K562 (cell line): Measurements from ENCODE around the gene SHB. TPM values are rescaled to one million over a fixed set of nuclear protein-coding genes. Genes with fewer than 3 reads are reported as not detected.

Experiments used
- ATAC-seq: fragments of 200-7000 bp; cut with Tn5 transposase; 3 replicates; pipeline ENCODE4 v1.9.1; 2020; ENCODE audit warnings: moderate library complexity
- BruUV-seq: library from RNA; stranded (reverse); fragments of 400-500 nt; replicated peaks from 2 replicates; lab custom pipeline; 2021; lab: Mats Ljungman, UMichigan
- CTCF ChIA-PET: fragments of 300-600 bp; formaldehyde crosslinking; extraction: SDS; loops from one replicate; lab custom pipeline; 2021; ENCODE audit warnings: low intra/inter-chr PET ratio; lab: Yijun Ruan, JAX
- POLR2A ChIA-PET: fragments of 300-600, 350-650 bp; sonication (Branson Sonifier 250); formaldehyde crosslinking; extraction: SDS; loops from one replicate; lab custom pipeline; 2021; ENCODE audit warnings: antibody characterized with exemption, inconsistent platforms; lab: Yijun Ruan, JAX
- DNase-seq, 4 experiments: peaks; one replicate each; pipeline versions ENCODE4 v3.0.0 to v3.0.0-alpha.2; 2011 to 2018; ENCODE audit warnings: low spot score in 3 of 4, mixed read lengths in 3 of 4; ENCODE audit errors: extremely low read depth in 1 of 4
- FAIRE-seq: peaks from 2 replicates; lab custom pipeline; 2011; peaks lifted over from hg19 to GRCh38; lab: Jason Lieb, UNC
- H2AFZ ChIP-seq: 2 replicates; pipeline ENCODE4 v1.6.0; 2011; ENCODE audit warnings: low read depth, low read length, control low read depth, inconsistent platforms
- H3K27ac ChIP-seq: fragments of 200-600 bp; 3 replicates; pipeline ENCODE4 v1.8.0; 2011; ENCODE audit warnings: low read depth, mild to moderate bottlenecking, control low read depth, inconsistent platforms, low read length, moderate library complexity, mixed read lengths; ENCODE audit errors: extremely low read depth
- H3K27me3 ChIP-seq, 2 experiments: fragments of 300-600 bp in 1 of 2; 2 replicates in 1 of 2; 3 replicates in 1 of 2; pipeline versions ENCODE4 v1.6.0 to v1.8.0; 2011; ENCODE audit warnings: inconsistent platforms in 2 of 2, low read length in 2 of 2, mild to moderate bottlenecking in 1 of 2, mixed read lengths in 1 of 2, moderate library complexity in 1 of 2; ENCODE audit not compliant: control insufficient read depth in 2 of 2, insufficient read depth in 2 of 2
- H3K36me3 ChIP-seq: fragments of 300-600 bp; 3 replicates; pipeline ENCODE4 v1.8.0; 2011; ENCODE audit warnings: mild to moderate bottlenecking, low read length, inconsistent platforms; ENCODE audit not compliant: control insufficient read depth, insufficient read depth
- H3K4me1 ChIP-seq, 2 experiments: fragments of 200-600 bp in 1 of 2; replicated peaks in 1 of 2; 2 replicates in 1 of 2; 3 replicates in 1 of 2; pipeline versions ENCODE4 v1.5.1 to v1.8.0; 2011; ENCODE audit warnings: inconsistent platforms in 2 of 2, low read length in 2 of 2, mild to moderate bottlenecking in 1 of 2, mixed read lengths in 1 of 2, moderate library complexity in 1 of 2; ENCODE audit not compliant: control insufficient read depth in 2 of 2, insufficient read depth in 2 of 2
- H3K4me2 ChIP-seq: 2 replicates; pipeline ENCODE4 v1.6.1; 2011; ENCODE audit warnings: low read length, control low read depth, inconsistent platforms, mixed read lengths; ENCODE audit not compliant: insufficient read depth
- H3K4me3 ChIP-seq: fragments of 200-600 bp; sonication (generic), shearing (Covaris generic); 2 replicates; pipeline ENCODE4 v1.5.1; 2016; ENCODE audit warnings: control low read depth, inconsistent platforms
- H3K79me2 ChIP-seq: fragments of 200-600 bp; 3 replicates; pipeline ENCODE4 v1.8.0; 2011; ENCODE audit warnings: low read length, inconsistent platforms; ENCODE audit not compliant: control insufficient read depth, insufficient read depth
- H3K9ac ChIP-seq, 2 experiments: 2 replicates each; pipeline versions ENCODE4 v1.6.0 to v1.6.1; 2011; ENCODE audit warnings: low read depth in 2 of 2, low read length in 2 of 2, control low read depth in 1 of 2, inconsistent platforms in 1 of 2, mild to moderate bottlenecking in 1 of 2, mixed read lengths in 1 of 2; ENCODE audit not compliant: insufficient read depth in 1 of 2
- H3K9me1 ChIP-seq: one replicate; pipeline ENCODE4 v1.6.0; 2011; ENCODE audit warnings: inconsistent platforms, mild to moderate bottlenecking, low read length, moderate library complexity; ENCODE audit not compliant: control insufficient read depth, insufficient read depth
- H3K9me3 ChIP-seq: replicated peaks from 2 replicates; pipeline ENCODE4 v1.5.1; 2011; ENCODE audit warnings: low read depth, low read length, inconsistent platforms; ENCODE audit not compliant: control insufficient read depth, insufficient read depth
- H4K20me1 ChIP-seq: replicated peaks from 2 replicates; pipeline ENCODE4 v1.6.1; 2011; ENCODE audit warnings: low read length, inconsistent platforms, mixed read lengths; ENCODE audit not compliant: control insufficient read depth, insufficient read depth
- CBFA2T3 ChIP-seq: fragments of 450-650 bp; IDR thresholded peaks from 2 replicates; pipeline ENCODE4 v1.6.1; 2017
- CHD4 ChIP-seq: fragments of 200-600 bp; sonication (generic); IDR thresholded peaks from 3 replicates; pipeline ENCODE4 v1.6.1; 2012; ENCODE audit warnings: low read depth, mild to moderate bottlenecking, mixed read lengths, low read length, inconsistent platforms; ENCODE audit not compliant: insufficient read depth, insufficient replicate concordance, poor library complexity, severe bottlenecking
- ETV5 ChIP-seq: sonication (generic); formaldehyde crosslinking; IDR thresholded peaks from 2 replicates; pipeline ENCODE4 v1.4.0; 2020; ENCODE audit warnings: low read depth, mild to moderate bottlenecking, missing genetic modification reagents
- FOSL1 ChIP-seq: fragments of 200-800 bp; sonication (Bioruptor generic); conservative IDR thresholded peaks from 2 replicates; pipeline ENCODE4 v1.6.1; 2016; ENCODE audit warnings: missing genetic modification characterization, missing compliant biosample characterization
- HMG20A ChIP-seq: fragments of 450-650 bp; formaldehyde crosslinking; conservative IDR thresholded peaks from 2 replicates; pipeline ENCODE4 v1.4.0; 2020; ENCODE audit warnings: mild to moderate bottlenecking, mixed read lengths
- JUND ChIP-seq, 2 experiments: IDR thresholded peaks; 2 replicates in 1 of 2; 3 replicates in 1 of 2; pipeline ENCODE4 v1.6.1; 2011; ENCODE audit warnings: borderline replicate concordance in 2 of 2, low read depth in 2 of 2, low read length in 2 of 2, improper control_type of control experiment in 1 of 2, missing biosample characterization in 1 of 2, missing genetic modification characterization in 1 of 2, missing genetic modification reagents in 1 of 2
- PHF21A ChIP-seq: fragments of 450-650 bp; IDR thresholded peaks from 2 replicates; pipeline ENCODE4 v1.6.1; 2017; ENCODE audit warnings: low read depth, borderline replicate concordance
- SAP30 ChIP-seq: fragments of 200-600 bp; sonication (generic); IDR thresholded peaks from 2 replicates; pipeline ENCODE4 v1.6.1; 2012; ENCODE audit warnings: borderline replicate concordance, low read depth, mild to moderate bottlenecking, moderate library complexity, low read length, control low read depth, inconsistent platforms; ENCODE audit not compliant: insufficient read depth, poor library complexity, severe bottlenecking
- SMARCA4 ChIP-seq: fragments of 450-650 bp; IDR thresholded peaks from 2 replicates; pipeline ENCODE4 v1.6.1; 2016
- SMARCE1 ChIP-seq: fragments of 450-650 bp; IDR thresholded peaks from 2 replicates; pipeline ENCODE4 v1.7.1; 2016; ENCODE audit warnings: mild to moderate bottlenecking
- SPI1 ChIP-seq: IDR thresholded peaks from 2 replicates; pipeline ENCODE4 v1.6.1; 2011; ENCODE audit warnings: low read depth, low read length, control low read depth, borderline replicate concordance
- TAL1 ChIP-seq: fragments of 450-650 bp; IDR thresholded peaks from 2 replicates; pipeline ENCODE4 v1.6.1; 2016; ENCODE audit warnings: mild to moderate bottlenecking
- TRIM25 ChIP-seq: fragments of 450-650 bp; IDR thresholded peaks from 2 replicates; pipeline ENCODE4 v1.7.0; 2016; ENCODE audit warnings: borderline replicate concordance
- ZBTB1 ChIP-seq: sonication (generic); formaldehyde crosslinking; IDR thresholded peaks from 2 replicates; pipeline ENCODE4 v1.8.1; 2023; ENCODE audit warnings: missing genetic modification reagents, low read depth, mild to moderate bottlenecking, borderline replicate concordance
- ZNF217 ChIP-seq: sonication (generic); formaldehyde crosslinking; IDR thresholded peaks from 2 replicates; pipeline ENCODE4 v1.8.0; 2022; ENCODE audit warnings: mild to moderate bottlenecking, missing genetic modification reagents
- ZNF274 ChIP-seq: IDR thresholded peaks from 2 replicates; pipeline ENCODE4 v1.6.1; 2011; ENCODE audit warnings: low read depth, mild to moderate bottlenecking, low read length, moderate library complexity, borderline replicate concordance
- ZNF324 ChIP-seq: fragments of 250-450 bp; sonication (Bioruptor Pico); IDR thresholded peaks from 2 replicates; pipeline ENCODE4 v1.4.0; 2020; ENCODE audit warnings: mild to moderate bottlenecking
- ZNF778 ChIP-seq: fragments of 450-650 bp; formaldehyde crosslinking; IDR thresholded peaks from 2 replicates; pipeline ENCODE4 v1.4.0; 2020; ENCODE audit warnings: mild to moderate bottlenecking, moderate library complexity
- WGBS: fragments of 100-300 bp; shearing (Covaris generic); methylation state at CpG from one replicate; pipeline ENCODE4 v1.1.6; 2016; ENCODE audit warnings: low coverage, mixed read lengths; ENCODE audit not compliant: insufficient coverage; ENCODE audit errors: missing lambda C conversion rate; 5-methylcytosine and 5-hydroxymethylcytosine counted together
- in situ Hi-C: fragments of 300-500 bp; cut with MboI; formaldehyde crosslinking; loops from 4 replicates; pipeline ENCODE4 v1.15.0; 2018; ENCODE audit warnings: inconsistent platforms, mixed read lengths
- intact Hi-C: fragments of 100-400 bp; cut with micrococcal nuclease; formaldehyde crosslinking; loops from 2 replicates; pipeline ENCODE4 v1.14.2; 2022
- polyA plus RNA-seq, 8 experiments: library from polyadenylated mRNA; depleted of rRNA in 4 of 8; stranded (reverse) in 5 of 8; unstranded in 3 of 8; fragments of >200 nt; fragmentation: Nextera tagmentation in 2 of 8; fragmentation: Illumina TruSeq in 1 of 8; extraction: Ambion mirVana in 2 of 8; extraction: Trizol in 1 of 8; gene quantifications; 2 replicates each; pipeline versions ENCODE4 v1.2.1 to v1.2.3, GENCODE V29; 2011 to 2014; ENCODE audit warnings: inconsistent platforms in 1 of 8, missing spikeins in 1 of 8
- total RNA-seq, 7 experiments: library from RNA; depleted of rRNA in 6 of 7; stranded (reverse); fragments of >200 nt in 6 of 7; fragmentation: Illumina TruSeq in 2 of 7; extraction: Trizol in 2 of 7; gene quantifications; 2 replicates each; pipeline versions ENCODE4 v1.2.1 to v1.2.3, GENCODE V29; 2011 to 2021; ENCODE audit warnings: low replicate concordance in 1 of 7

SHB gene
- total and polyA plus RNA-seq, 9 of the 15 experiments (the other 6 are each of a cell fraction or from before 2014, with no cell fraction given) = 0.78 to 16.0 (median 5.3) TPM

GRCh38 chr9:38036359-38037084, 32.5 kb downstream of the SHB start (continued):
- peak; percentile 22 for TF ChIP-seq CHD4
- TF ChIP-seq, all 486 proteins: peak for 27

GRCh38 chr9:38035873-38036272, 33.2 kb downstream of the SHB start:
- no peak overlapping the region for H3K4me3 ChIP-seq
- peak overlapping the region in 1 of 2 experiments; percentile 79; a peak in 1 of 4 replicates for H3K9ac ChIP-seq
- peaks cover 51% of the 10 kb centered on the region for H3K79me2 ChIP-seq
- no peak overlapping the region for H3K4me2 ChIP-seq
- no peak overlapping the region for H3K27ac ChIP-seq
- WGBS = 62% methylated on average over 6 of the region's 8 CpGs
- intact Hi-C loops = no loop called here
- in situ Hi-C loops = no loop called here
- H3K9me1 ChIP-seq = no peaks in the 10 kb centered on the region
- no peaks in the 10 kb centered on the region for H3K9me3 ChIP-seq
- CTCF ChIA-PET = no interaction called here
- ATAC-seq (no peak), DNase-seq (peak in 2 of 4 experiments; percentile 32 to 54), FAIRE-seq (no peak)
- no TSS peak for BruUV-seq
- H4K20me1 ChIP-seq = no peaks in the 10 kb centered on the region; the same call in 1 of the 2 replicates
- no peaks in the 10 kb centered on the region for H3K27me3 ChIP-seq
- H3K4me1 ChIP-seq = peaks cover 48 to 52% of the 10 kb centered on the region in 2 experiments
- H3K36me3 ChIP-seq = no peaks in the 10 kb centered on the region
- POLR2A ChIA-PET = interaction anchor here (0.7 to 1.7 kb wide), 5 partner anchors 9 to 26 kb away, joined by 3 to 4 read pairs (median 4); no protein-coding TSS in a partner anchor
- no peak overlapping the region for H2AFZ ChIP-seq
- TF ChIP-seq SMARCA4 = peak; percentile 52; the same call in 1 of the 2 replicates
- no peak for TF ChIP-seq ZNF324 (CRISPR knock-in tag)
- TF ChIP-seq ZNF217 (CRISPR knock-in tag) = no peak
- no peak for TF ChIP-seq TAL1
- TF ChIP-seq TRIM25 = no peak
- no peak for TF ChIP-seq ZNF274
- peak; percentile 34; the same call in 1 of the 2 replicates for TF ChIP-seq ETV5
- no peak for TF ChIP-seq HMG20A (CRISPR knock-in tag)
- TF ChIP-seq SAP30 = no peak
- TF ChIP-seq JUND (IDR thresholded peaks at IDR 0.05; ENCODE audit: borderline replicate concordance, low read depth, low read length) = peak; percentile 83
- no peak for TF ChIP-seq JUND (tag; IDR thresholded peaks at IDR 0.05; ENCODE audit: borderline replicate concordance, low read depth, low read length)
- peak; percentile 83 for TF ChIP-seq FOSL1 (tag)
- TF ChIP-seq PHF21A = no peak
- TF ChIP-seq SPI1 = peak; percentile 81
- TF ChIP-seq ZBTB1 (CRISPR knock-in tag) = no peak
- TF ChIP-seq SMARCE1 = peak; percentile 64
- no peak for TF ChIP-seq ZNF778 (CRISPR knock-in tag)
- 0 out of 2 replicates have a peak, but pooled peaks have one; percentile 8 for TF ChIP-seq CBFA2T3
